B cell (primary cell): ENCODE measurements around the gene KRT74.

Experiments used
- CTCF ChIP-seq: fragments of 200-600 bp; IDR thresholded peaks from one replicate; pipeline ENCODE4 v1.8.0; 2022; ENCODE audit warnings: antibody characterized with exemption, mild to moderate bottlenecking
- EZH2 ChIP-seq: IDR thresholded peaks from 2 replicates; pipeline ENCODE4 v1.6.1; 2012; ENCODE audit warnings: borderline replicate concordance, low read depth, mild to moderate bottlenecking, moderate library complexity, low read length; ENCODE audit not compliant: insufficient read depth, poor library complexity, severe bottlenecking

- no peak for TF ChIP-seq EZH2
- no peak for TF ChIP-seq CTCF
Observed at GRCh38 chr12:52533686-52534470, 39.8 kb downstream of the KRT74 start.
